Muscle of leg (tissue), 16 donors: ENCODE data around the gene POLR1G. TPM values are rescaled to one million over a fixed set of nuclear protein-coding genes. Genes with fewer than 3 reads are reported as not detected.

Source experiments
- DNase-seq: peaks from one replicate; pipeline ENCODE4 v3.0.0; 2013
- H3K27ac ChIP-seq: one replicate; pipeline ENCODE4 v1.5.1; 2013; ENCODE audit warnings: mild to moderate bottlenecking, low read length, control low read depth
- H3K27me3 ChIP-seq: one replicate; pipeline ENCODE4 v1.6.1; 2013; ENCODE audit warnings: low read length; ENCODE audit not compliant: control insufficient read depth, insufficient read depth
- H3K36me3 ChIP-seq: one replicate; pipeline ENCODE4 v1.6.1; 2013; ENCODE audit warnings: low read length; ENCODE audit not compliant: control insufficient read depth, insufficient read depth
- H3K4me1 ChIP-seq: one replicate; pipeline ENCODE4 v1.6.1; 2013; ENCODE audit warnings: low read length; ENCODE audit not compliant: control insufficient read depth, insufficient read depth
- H3K4me3 ChIP-seq: one replicate; pipeline ENCODE4 v1.5.1; 2013; ENCODE audit warnings: low read length, control low read depth
- H3K9me3 ChIP-seq: replicated peaks from 2 replicates; pipeline ENCODE4 v1.6.1; 2013; ENCODE audit warnings: low read depth, low read length; ENCODE audit not compliant: control insufficient read depth
- WGBS: methylation state at CpG from one replicate; pipeline ENCODE4 v1.1.5; 2013; ENCODE audit warnings: missing lambda C conversion rate; ENCODE audit not compliant: insufficient coverage; 5-methylcytosine and 5-hydroxymethylcytosine counted together
- long read RNA-seq, 11 donors: transcript quantifications; one replicate each; lab custom pipeline, GENCODE V29; 2026
- polyA plus RNA-seq, 8 donors: library from polyadenylated mRNA; unstranded; fragments of 120-200 nt; gene quantifications; one replicate each; pipeline versions ENCODE4 v1.2.1 to v1.2.3, GENCODE V29; 2013; ENCODE audit warnings: inconsistent platforms in 1 of 8, low replicate concordance in 1 of 8; ENCODE audit not compliant: insufficient read length in 8 of 8, insufficient read depth in 1 of 8
- total RNA-seq: library from RNA; stranded (reverse); fragments of 120-200 nt; gene quantifications from one replicate; pipeline ENCODE4 v1.2.4, GENCODE V29; 2013

POLR1G gene
- 7.7 TPM for total RNA-seq
- 1 to 10 TPM; 4.4 to 8.9 (median 6.2) TPM for polyA plus RNA-seq
- long read RNA-seq, donor 1, partial matches to known transcripts, result 0 of 2 reads
- long read RNA-seq, donor 1, other reads (novel, unspliced or antisense), result 0 of 2 reads
- long read RNA-seq, donor 2, partial matches to known transcripts, result 0 of 1 reads
- long read RNA-seq, donor 2, other reads (novel, unspliced or antisense), result 0 of 1 reads
- long read RNA-seq, donor 3, partial matches to known transcripts, result 0 of 5 reads
- long read RNA-seq, donor 3, other reads (novel, unspliced or antisense), result 0 of 5 reads
- long read RNA-seq, donor 4, partial matches to known transcripts, result 0 of 3 reads
- long read RNA-seq, donor 4, other reads (novel, unspliced or antisense), result 0 of 3 reads
- long read RNA-seq, donor 5, partial matches to known transcripts, result 91 of 150 reads
- long read RNA-seq, donor 5, other reads (novel, unspliced or antisense), result 54 of 150 reads
- long read RNA-seq, donor 6, partial matches to known transcripts, result 0 of 4 reads
- long read RNA-seq, donor 6, other reads (novel, unspliced or antisense), result 0 of 4 reads
- long read RNA-seq, donor 7, partial matches to known transcripts, result 0 of 3 reads
- long read RNA-seq, donor 7, other reads (novel, unspliced or antisense), result 0 of 3 reads
- long read RNA-seq, donor 8, partial matches to known transcripts, result 0 of 1 reads
- long read RNA-seq, donor 8, other reads (novel, unspliced or antisense), result 0 of 1 reads
- long read RNA-seq, donor 9, partial matches to known transcripts, result 0 of 1 reads
- long read RNA-seq, donor 9, other reads (novel, unspliced or antisense), result 0 of 1 reads
- long read RNA-seq, donor 10, partial matches to known transcripts, result 80 of 97 reads
- long read RNA-seq, donor 10, other reads (novel, unspliced or antisense), result 13 of 97 reads
- long read RNA-seq, donor 11, partial matches to known transcripts, result 0 of 3 reads
- long read RNA-seq, donor 11, other reads (novel, unspliced or antisense), result 0 of 3 reads

- H3K4me3 ChIP-seq, result peak within 1 kb of the TSS; percentile 79
- under 1% methylated on average over 51 of the region's 51 CpGs for WGBS
These were observed at the start of gene POLR1G for GRCh38 chr19:45406226-45407090. TSS of gene POLR1G (plus strand) at chr19:45406644. CDS start at chr19:45406697, 53 bp downstream.

DNA sequence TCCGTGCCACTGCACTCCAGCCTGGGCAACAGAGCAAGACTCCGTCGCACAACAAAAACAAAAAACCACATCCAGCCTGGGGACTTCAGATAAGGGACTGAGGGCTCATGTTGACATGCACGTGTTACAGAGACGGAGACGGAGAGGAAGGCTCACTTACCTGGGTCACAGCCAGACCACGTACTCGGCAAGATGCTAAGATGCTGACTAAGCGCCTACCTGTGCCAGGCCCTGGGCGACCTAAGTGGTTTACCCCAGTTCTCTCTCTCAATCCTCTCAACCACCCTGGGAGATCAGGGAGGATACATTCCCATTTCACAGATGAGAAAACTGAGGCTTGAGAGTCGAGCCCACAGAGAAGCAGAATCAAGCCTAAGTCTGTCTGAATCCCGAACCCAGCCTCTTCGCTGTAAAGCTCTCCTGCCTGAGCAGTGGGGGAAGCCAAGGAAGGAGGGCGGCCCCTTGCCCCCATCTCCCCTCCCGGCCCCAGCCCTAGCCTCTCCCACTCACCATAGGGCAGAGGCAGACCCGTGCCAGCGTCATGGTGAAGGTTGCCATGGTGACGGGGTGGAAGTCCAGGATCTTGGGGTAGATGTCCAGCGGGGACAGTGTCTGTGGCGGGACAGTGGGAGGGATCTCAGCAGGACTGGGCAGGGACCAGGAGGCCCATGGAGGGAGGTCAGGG is 49.5 kb upstream of the POLR1G start:
- Histone ChIP-seq H3K27me3 (no peaks in the 10 kb centered on the region), H3K4me1 (no peaks in the 10 kb centered on the region), H3K4me3 (no peak overlapping the region), H3K36me3 (peaks cover 68% of the 10 kb centered on the region), H3K9me3 (no peaks in the 10 kb centered on the region), H3K27ac (no peak overlapping the region)
- DNase-seq, result no peak
- WGBS, result 91% methylated on average over 11 of the region's 20 CpGs

More at GRCh38 chr19:45406226-45407090, at the start of gene POLR1G:
- DNase-seq, result peak; percentile 93
- peak within 1 kb of the TSS; percentile 90 for H3K27ac ChIP-seq
- H3K9me3 ChIP-seq, result no peaks in the 10 kb centered on the region
- H3K4me1 ChIP-seq, result peaks cover 39% of the 10 kb centered on the region
- H3K36me3 ChIP-seq, result peaks cover 17% of the 10 kb centered on the region
- peaks cover 44% of the 10 kb centered on the region for H3K27me3 ChIP-seq

DNA sequence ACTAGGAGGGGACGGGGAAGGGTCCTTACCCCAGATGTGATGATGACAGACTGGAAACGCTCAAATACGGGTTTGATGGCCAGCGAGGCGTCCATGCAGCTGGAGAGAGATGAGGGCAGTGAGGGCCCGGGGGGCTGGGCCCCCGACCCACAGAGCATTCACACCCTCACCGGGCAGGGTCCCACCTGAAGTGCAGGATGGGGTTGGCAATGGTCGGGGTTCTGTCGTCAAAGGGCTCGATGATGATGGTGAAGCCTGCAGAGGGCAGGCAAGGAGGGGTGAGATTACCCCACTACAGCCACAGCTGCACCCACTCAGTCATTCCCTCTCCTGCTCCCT is 49.0 kb upstream of the POLR1G start:
- peaks cover 66% of the 10 kb centered on the region for H3K36me3 ChIP-seq
- WGBS, result 89% methylated on average over 6 of the region's 11 CpGs
- H3K9me3 ChIP-seq, result no peaks in the 10 kb centered on the region
- no peaks in the 10 kb centered on the region for H3K4me1 ChIP-seq
- no peak overlapping the region for H3K27ac ChIP-seq
- H3K27me3 ChIP-seq, result no peaks in the 10 kb centered on the region
- no peak overlapping the region for H3K4me3 ChIP-seq
- DNase-seq, result no peak

- no peaks in the 10 kb centered on the region for H3K4me1 ChIP-seq
- WGBS, result 90% methylated on average over 10 of the region's 12 CpGs
- peaks cover 66% of the 10 kb centered on the region for H3K36me3 ChIP-seq
- H3K4me3 ChIP-seq, result no peak overlapping the region
- no peak for DNase-seq
- no peak overlapping the region for H3K27ac ChIP-seq
- no peaks in the 10 kb centered on the region for H3K27me3 ChIP-seq
- H3K9me3 ChIP-seq, result no peaks in the 10 kb centered on the region
These were observed 48.1 kb upstream of the POLR1G start for GRCh38 chr19:45358213-45358792.

GRCh38 chr19:45361608-45362007 is 44.8 kb upstream of the POLR1G start:
- Histone ChIP-seq H3K9me3 (no peaks in the 10 kb centered on the region), H3K27ac (no peak overlapping the region), H3K4me1 (no peaks in the 10 kb centered on the region), H3K36me3 (peaks cover 59% of the 10 kb centered on the region), H3K4me3 (no peak overlapping the region), H3K27me3 (no peaks in the 10 kb centered on the region)
- 85% methylated on average over 13 of the region's 14 CpGs for WGBS
- no peak for DNase-seq

DNA sequence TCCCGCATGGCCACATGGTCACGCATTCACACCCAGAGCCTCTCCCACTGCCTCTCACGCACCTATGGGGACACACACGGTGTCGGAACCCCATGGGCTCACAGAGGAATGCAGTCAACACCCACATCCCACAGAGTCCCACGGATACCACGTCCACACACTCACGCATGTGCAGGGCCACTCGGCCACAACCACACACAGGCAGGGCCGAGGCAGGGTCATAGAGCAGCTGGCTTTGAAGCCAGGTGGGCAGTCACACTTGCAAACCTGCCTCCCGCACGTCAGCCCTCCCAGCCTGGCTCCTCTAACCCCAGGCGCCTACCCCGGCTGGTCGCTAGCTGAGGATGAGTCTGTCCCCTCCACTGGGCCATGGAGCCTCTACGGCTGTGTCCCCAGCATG is 44.2 kb upstream of the POLR1G start:
- Histone ChIP-seq H3K27me3 (no peaks in the 10 kb centered on the region), H3K36me3 (peaks cover 55% of the 10 kb centered on the region)
- WGBS, result 91% methylated on average over 14 of the region's 16 CpGs

DNA sequence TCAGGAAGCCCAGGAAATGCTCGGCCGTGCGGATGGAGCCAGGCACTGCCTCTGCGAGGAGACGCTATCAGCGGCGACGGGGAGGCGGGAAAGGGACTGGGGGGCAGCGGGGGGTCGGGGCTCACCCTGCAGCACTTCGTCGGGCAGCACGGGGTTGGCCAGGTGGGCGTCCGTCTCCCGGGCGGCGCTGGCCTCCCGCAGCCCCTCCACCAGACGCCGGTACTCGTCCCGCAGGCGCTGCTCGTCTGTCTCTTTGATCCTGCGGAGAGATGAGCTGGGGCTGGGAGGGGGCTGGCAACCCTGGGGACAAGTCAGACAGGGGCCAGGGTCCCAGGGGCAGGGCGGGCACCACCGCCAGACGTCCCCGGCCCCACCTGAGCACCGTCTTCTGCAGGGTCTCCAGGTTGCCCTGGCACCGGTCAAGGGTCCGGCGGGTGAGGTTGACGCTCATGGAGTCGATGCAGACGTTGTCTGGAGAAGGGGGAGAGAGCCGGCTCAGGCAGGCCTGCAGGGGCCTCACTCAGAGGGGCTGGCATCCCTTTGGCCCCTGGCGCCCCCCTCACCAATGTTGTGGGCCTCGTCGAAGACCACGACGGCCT is 42.5 kb upstream of the POLR1G start:
- Histone ChIP-seq H3K36me3 (peaks cover 48% of the 10 kb centered on the region), H3K4me3 (no peak overlapping the region), H3K9me3 (no peaks in the 10 kb centered on the region), H3K27ac (no peak overlapping the region), H3K4me1 (peaks cover 1% of the 10 kb centered on the region), H3K27me3 (no peaks in the 10 kb centered on the region)
- WGBS, result 92% methylated on average over 29 of the region's 44 CpGs
- DNase-seq, result no peak

More for the DNA sequence above, 44.2 kb upstream of the POLR1G start:
- Histone ChIP-seq H3K4me3 (no peak overlapping the region), H3K9me3 (no peaks in the 10 kb centered on the region), H3K4me1 (no peaks in the 10 kb centered on the region), H3K27ac (no peak overlapping the region)
- no peak for DNase-seq

- Histone ChIP-seq H3K27ac (no peak overlapping the region), H3K36me3 (peaks cover 43% of the 10 kb centered on the region)
- WGBS, result 93% methylated on average over 8 of the region's 12 CpGs
These were observed 41.7 kb upstream of the POLR1G start for GRCh38 chr19:45364696-45365095.

DNA sequence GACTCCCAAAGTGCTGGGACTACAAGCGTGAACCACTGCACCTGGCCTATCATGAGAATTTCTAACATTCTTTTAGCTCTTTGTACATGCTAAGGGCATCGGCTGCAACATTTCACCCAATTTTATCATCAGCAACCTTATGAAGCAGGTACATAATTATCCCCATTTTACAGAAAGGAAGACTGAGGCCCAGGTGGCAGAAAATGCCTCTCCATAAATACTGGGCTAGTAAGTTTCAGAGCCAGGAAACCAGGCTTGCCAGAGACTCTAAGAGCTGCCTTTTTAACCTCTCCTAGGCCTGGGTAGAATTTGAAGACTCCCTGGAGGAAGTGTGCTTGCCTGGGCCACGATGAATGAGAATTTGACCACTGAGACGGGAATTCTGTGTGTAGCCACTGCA is 38.3 kb upstream of the POLR1G start:
- peaks cover 24% of the 10 kb centered on the region for H3K36me3 ChIP-seq
- H3K4me1 ChIP-seq, result peaks cover 8% of the 10 kb centered on the region
- no peak for DNase-seq
- 79% methylated on average over 4 of the region's 4 CpGs for WGBS
- no peak overlapping the region for H3K4me3 ChIP-seq
- no peaks in the 10 kb centered on the region for H3K9me3 ChIP-seq
- H3K27me3 ChIP-seq, result no peaks in the 10 kb centered on the region
- H3K27ac ChIP-seq, result no peak overlapping the region

More at GRCh38 chr19:45364696-45365095, 41.7 kb upstream of the POLR1G start:
- Histone ChIP-seq H3K27me3 (no peaks in the 10 kb centered on the region), H3K9me3 (no peaks in the 10 kb centered on the region), H3K4me3 (no peak overlapping the region), H3K4me1 (peaks cover 2% of the 10 kb centered on the region)
- no peak for DNase-seq
